HG03280 (cell line): Measurements from ENCODE around the gene BBX.

Experiments used
- ATAC-seq: cut with Tn5 transposase; IDR thresholded peaks from one replicate; pipeline ENCODE4 v1.9.1; 2021; ENCODE audit warnings: mild to moderate bottlenecking, moderate library complexity; ENCODE audit not compliant: unreplicated experiment

BBX gene

GRCh38 chr3:107729686-107730085 lies 206.9 kb downstream of the BBX start:
- ATAC-seq, result no peak

DNA sequence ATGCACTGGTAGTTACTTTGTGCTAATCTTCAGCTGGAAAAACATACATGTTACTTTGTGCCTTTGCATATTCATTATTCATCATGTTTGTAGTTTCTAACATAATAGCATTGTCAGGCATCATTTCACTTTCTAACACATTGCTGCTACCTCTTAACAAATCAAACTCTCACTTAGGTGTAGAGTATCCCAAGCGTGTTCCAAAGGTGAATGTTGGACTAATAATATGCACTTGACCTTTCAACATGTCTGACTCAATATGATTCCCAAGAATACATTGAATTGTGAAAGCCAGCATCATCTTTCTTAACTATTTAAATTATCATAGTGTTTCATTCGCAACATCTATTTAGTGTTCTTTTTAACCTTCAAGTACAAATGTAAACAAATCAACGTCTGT lies 211.6 kb downstream of the BBX start:
- no peak for ATAC-seq

DNA sequence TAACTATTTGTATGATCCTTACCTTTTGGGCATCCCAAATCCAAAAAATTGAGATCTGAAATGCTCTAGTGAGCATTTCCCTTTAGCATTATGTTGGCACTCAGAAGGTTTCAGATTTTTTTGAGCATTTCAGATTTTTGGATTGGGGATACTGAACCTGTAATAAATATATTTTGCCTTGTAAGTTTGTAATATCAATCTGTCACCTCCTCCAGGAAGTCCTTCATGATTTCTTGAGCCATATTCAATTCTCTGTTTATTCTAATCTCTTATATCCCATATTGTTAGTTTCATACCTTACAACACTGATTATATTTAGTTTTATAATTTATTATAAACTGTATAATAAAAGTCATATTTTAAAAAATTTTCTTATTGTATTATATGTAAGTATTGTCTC lies 215.2 kb downstream of the BBX start:
- no peak for ATAC-seq

GRCh38 chr3:107738486-107739183 lies 215.9 kb downstream of the BBX start:
- no peak for ATAC-seq

GRCh38 chr3:107739227-107739626 lies 216.5 kb downstream of the BBX start:
- ATAC-seq, result no peak

DNA sequence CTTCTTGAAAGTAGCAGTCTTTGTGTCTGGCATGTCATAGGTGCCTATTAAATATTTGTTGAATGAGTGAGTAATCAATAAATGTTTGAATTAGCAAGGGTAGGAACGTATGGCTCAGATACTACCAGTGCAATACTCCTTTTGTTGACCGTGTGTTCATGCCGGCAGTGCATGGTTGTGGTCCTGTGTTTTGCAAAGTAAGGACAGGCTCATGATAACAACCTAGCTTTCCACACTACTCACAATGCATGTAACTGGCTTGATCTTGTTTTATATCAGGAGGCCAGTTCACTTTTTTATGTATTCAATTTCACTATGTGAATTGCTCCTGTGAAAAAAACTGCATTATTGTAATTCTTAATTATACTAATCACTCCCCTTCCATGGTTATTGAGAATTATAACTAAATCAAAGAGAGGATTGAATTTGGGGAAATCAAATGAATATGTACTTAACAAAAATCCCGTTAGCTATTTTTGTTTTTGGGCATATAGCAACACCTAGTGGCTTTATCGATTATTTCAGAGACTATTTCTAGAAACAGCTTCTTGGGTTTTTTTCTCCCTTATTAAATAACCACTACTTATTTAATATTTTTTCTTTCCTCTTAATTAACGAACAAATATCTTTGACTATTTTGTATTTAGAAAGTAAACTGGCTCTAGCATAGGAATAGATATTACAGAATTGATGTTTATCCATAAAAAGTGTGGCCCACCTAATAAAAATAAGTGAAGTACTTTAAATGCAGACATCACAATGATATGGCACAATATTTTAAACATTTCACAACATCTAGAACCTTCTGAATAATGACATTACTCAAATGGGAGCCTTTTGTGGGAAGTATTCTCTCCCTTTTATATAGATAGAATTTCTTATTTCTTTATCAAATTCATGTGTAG lies 218.5 kb downstream of the BBX start:
- no peak for ATAC-seq

DNA sequence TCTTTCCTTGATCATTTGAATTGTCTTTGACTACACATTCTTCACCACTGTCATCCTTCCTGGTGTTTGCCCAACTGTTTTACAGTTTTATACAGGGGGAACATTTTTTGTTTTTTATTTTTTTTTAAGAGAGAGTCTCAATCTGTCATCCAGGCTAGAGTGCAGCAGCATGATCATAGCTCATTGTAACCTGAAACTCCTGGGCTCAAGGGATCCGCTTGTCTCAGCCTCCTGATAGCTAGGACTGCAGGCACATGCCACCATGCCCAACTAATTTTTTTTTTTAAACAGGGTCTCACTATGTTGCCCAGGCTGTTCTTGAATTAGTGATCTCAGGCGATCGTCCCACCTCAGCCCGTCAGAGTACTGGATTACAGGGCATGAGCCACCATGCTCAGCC lies 222.6 kb downstream of the BBX start:
- no peak for ATAC-seq

- ATAC-seq, result no peak
Observed at GRCh38 chr3:107752202-107752990, 229.6 kb downstream of the BBX start.

DNA sequence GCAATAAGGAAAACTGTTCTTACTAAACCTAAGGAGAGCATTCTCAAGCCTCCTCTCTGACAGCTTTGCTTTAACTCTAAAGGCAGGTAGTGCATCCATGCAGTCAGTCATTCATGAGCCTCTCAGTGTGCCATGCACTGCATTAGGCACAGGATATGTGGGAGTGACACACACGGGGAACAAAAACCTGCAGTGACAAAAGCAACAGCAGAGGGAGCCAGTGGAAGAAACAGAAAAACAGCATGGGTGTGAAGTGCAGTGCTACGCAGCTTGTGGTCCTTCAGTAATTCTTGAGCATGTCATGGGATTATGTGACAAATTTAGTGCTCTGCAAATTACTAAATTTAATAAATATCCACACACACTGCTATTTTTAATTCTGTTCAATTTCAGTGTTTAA lies 230.7 kb downstream of the BBX start:
- no peak for ATAC-seq

DNA sequence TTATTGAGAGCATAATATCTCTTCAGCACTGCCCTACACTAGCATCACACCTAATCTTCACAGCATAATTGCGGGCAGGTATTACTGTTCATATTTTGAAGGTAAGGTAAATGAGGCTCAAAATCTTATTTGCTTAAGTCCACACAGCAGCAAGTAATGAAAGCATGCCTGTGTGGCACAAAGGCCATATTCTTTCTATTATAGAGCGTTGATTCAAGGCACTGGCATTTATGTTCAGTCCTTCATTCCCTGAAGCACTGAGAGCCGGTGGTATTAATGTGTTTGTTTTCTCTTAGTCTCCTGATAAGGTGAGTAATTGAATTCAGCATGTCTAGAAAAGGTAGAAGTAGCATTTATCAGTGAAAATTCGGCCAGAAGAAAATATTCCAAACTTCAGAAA lies 231.2 kb downstream of the BBX start:
- no peak for ATAC-seq

- ATAC-seq, result no peak
Observed at GRCh38 chr3:107756649-107757048, 233.9 kb downstream of the BBX start.

DNA sequence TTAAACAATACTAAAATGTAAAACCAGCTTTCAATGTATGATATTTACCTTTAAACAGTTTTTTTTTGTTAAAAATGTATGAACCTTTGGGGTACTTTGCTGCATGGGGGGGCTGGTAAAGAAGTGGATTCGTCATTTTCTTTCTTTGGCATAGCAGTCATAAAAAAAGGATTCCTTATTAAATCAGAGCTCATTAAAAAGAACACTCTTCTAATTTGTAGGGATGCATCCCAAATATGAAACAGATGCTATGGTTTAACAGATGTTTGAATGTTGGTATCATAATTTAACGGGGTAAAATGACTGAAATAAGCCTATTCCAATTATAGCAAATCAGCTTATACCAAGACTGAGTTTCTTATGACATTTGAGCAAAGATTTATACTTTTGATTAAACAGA lies 234.4 kb downstream of the BBX start:
- no peak for ATAC-seq

DNA sequence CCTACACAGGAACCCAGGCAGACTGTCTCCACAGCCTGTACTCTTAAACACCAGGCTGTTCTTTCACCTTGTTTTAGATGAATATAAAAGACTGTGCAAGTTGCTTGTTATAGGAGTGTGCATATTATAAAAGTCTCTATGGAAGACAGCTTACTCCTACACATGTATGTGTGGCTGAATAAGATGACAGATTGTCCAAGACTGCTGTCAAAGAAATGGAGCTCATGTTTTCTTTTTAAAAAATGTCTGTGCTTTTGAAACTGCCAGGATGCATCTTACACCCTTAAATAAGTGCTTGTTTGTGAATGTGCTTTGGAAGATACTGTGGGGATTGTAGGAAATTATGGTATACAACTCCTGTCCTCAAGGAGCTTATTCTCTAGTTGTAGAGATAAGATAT lies 237.4 kb downstream of the BBX start:
- ATAC-seq, result no peak

GRCh38 chr3:107761391-107761790 lies 238.6 kb downstream of the BBX start:
- ATAC-seq, result no peak

DNA sequence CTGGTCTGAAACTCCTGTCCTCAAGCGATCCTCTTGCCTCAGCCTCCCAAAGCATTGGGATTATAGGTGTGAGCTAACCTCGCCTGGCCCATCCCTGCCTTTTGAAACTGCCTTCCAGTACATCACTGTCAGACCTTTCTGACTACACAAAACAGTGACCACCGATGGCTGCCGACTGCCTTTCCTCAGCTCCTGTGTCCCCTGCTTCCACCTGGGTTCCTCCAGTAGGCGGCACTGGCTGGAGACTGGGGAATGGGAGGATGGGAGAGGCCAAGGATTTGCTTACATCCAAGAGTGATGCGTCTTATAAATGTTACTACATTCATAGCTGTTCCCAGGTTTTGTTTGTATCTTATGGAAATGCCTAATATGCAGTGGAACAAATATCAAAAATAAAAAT lies 242.8 kb downstream of the BBX start:
- no peak for ATAC-seq

DNA sequence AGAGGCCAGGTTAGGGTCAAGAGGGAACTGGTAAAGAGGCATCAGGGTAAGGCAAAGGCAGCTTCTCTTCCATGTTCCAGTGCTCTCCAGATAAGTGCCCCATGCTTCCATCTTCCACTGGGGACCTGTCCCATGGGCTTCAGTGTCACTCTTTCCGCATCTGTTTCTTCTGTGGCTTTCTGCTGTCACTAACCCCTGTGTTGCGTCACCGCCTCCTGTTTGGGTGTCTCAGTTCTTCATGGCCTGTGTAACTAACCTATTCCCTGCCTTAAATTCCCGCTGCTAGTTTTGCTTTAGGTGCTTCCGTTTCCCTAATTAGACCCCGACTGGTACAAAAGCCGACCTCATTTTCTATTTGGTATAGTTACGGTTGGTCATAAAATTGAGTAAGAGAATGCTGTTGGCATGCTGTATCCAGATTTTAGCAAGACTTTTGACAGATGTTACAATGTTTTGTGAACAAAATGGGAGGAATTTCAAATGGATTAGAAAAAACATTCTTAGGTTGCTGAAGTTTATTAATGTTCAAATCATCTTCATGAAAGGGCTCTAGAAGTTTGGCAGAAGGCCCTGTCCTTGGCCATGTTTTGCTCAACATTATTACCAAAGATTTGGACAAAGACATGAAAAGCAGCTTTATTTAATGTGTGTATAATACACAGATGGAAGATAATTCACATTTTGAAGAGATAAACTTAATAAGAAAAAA lies 245.3 kb downstream of the BBX start:
- ATAC-seq, result no peak

- ATAC-seq, result no peak
Observed at GRCh38 chr3:107769882-107770281, 247.1 kb downstream of the BBX start.

- no peak for ATAC-seq
Observed at GRCh38 chr3:107772016-107772415, 249.3 kb downstream of the BBX start.

- ATAC-seq, result no peak
Observed at GRCh38 chr3:107775974-107776373, 253.2 kb downstream of the BBX start.

DNA sequence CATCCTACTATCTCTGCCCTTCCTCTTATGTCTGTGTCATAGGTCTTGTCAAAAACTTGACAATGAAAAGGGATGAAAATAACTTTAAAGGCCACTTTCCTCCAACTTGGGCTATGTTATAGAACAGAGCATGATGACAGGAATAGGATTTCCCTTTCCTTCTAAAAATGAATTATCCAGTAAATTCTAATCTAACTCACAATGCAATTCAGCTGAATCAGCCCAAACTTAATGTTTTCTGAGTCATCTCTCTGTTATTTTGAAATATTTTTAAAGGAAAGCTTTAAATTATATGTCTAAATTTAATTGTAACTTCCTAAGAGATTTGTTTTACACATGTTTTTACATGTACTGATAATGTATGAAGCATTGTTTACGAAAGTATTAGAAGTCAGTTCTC lies 258.5 kb downstream of the BBX start:
- ATAC-seq, result no peak

- ATAC-seq, result no peak
Observed at GRCh38 chr3:107782054-107782453, 259.3 kb downstream of the BBX start.
